HepG2 (cell line): Measurements from ENCODE around the gene FAM3D.

Experiments used
- BRD4 ChIP-seq: sonication (generic); formaldehyde crosslinking; IDR thresholded peaks from 2 replicates; pipeline ENCODE4 v1.4.0; 2020; ENCODE audit warnings: missing genetic modification reagents
- CTCF ChIP-seq: sonication (generic); formaldehyde crosslinking; IDR thresholded peaks from 2 replicates; pipeline ENCODE4 v1.5.0; 2020; ENCODE audit warnings: mild to moderate bottlenecking, missing genetic modification reagents, moderate library complexity
- PCBP2 ChIP-seq: fragments of 200-400 bp; formaldehyde crosslinking; optimal IDR thresholded peaks from 2 replicates; pipeline ENCODE3; 2018; ENCODE audit warnings: low read length, low read depth; ENCODE audit not compliant: poor library complexity, severe bottlenecking
- STAT6 ChIP-seq: sonication (generic); formaldehyde crosslinking; IDR thresholded peaks from 2 replicates; pipeline ENCODE4 v1.4.0; 2020; ENCODE audit warnings: missing genetic modification reagents, mild to moderate bottlenecking, borderline replicate concordance
- ZBTB1 ChIP-seq: sonication (generic); formaldehyde crosslinking; IDR thresholded peaks from 2 replicates; pipeline ENCODE4 v1.4.0; 2020; ENCODE audit warnings: missing genetic modification reagents, borderline replicate concordance
- ZBTB8A ChIP-seq: sonication (generic); formaldehyde crosslinking; IDR thresholded peaks from 2 replicates; pipeline ENCODE4 v1.4.0; 2020; ENCODE audit warnings: mild to moderate bottlenecking, low read depth, missing genetic modification reagents, borderline replicate concordance
- ZNF24 ChIP-seq: fragments of 450-650 bp; IDR thresholded peaks from 2 replicates; pipeline ENCODE4 v1.6.1; 2017; ENCODE audit warnings: antibody characterized with exemption, mild to moderate bottlenecking
- ZNF629 ChIP-seq: sonication (generic); formaldehyde crosslinking; conservative IDR thresholded peaks from 2 replicates; pipeline ENCODE4 v1.5.0; 2020; ENCODE audit warnings: missing genetic modification reagents

- TF ChIP-seq CTCF (CRISPR knock-in tag) (peak; percentile 97), PCBP2 (no peak), BRD4 (no peak), ZBTB8A (no peak), ZBTB1 (CRISPR knock-in tag) (no peak), ZNF629 (no peak), STAT6 (CRISPR knock-in tag) (no peak), ZNF24 (no peak)
Observed at GRCh38 chr3:58640700-58641372, 25.7 kb downstream of the FAM3D start.
